Measurements from ENCODE around the gene SYNPO2.

DNA sequence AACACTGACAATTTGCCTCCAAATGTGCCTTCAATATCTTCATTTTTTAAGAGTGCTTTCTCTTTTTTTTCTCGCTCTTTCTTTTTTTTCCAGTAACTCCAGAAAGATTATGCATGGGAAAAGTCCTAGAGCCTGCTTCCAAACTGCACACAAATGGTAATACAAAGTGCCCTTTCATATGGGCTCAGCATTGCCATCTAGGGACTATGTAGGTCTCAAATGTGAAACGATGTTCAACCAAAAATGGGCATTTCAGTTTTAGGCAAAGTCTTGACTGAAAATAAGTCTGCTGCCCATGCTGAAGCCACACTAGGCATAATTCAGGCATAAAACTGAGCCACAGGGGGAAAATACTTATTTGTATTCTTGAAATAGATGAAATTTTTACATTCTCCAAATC lies 65.6 kb downstream of the SYNPO2 start:
- TF ChIP-seq YY1 (IDR thresholded peaks at IDR 0.05; ENCODE audit: low read depth) (no peak), CEBPB (IDR thresholded peaks at IDR 0.05) (no peak), TEAD4 (IDR thresholded peaks at IDR 0.05) (no peak), TAF1 (IDR thresholded peaks at IDR 0.05; ENCODE audit: low read depth) (no peak), EP300 (IDR thresholded peaks at IDR 0.05; ENCODE audit: borderline replicate concordance) (no peak), TCF12 (IDR thresholded peaks at IDR 0.05; ENCODE audit: low read depth) (no peak), CREB1 (IDR thresholded peaks at IDR 0.05; ENCODE audit: low read depth) (no peak), EGR1 (IDR thresholded peaks at IDR 0.05) (no peak), FOXM1 (IDR thresholded peaks at IDR 0.05; ENCODE audit: borderline replicate concordance, low read depth) (no peak), NFIC (IDR thresholded peaks at IDR 0.05) (no peak), RAD21 (IDR thresholded peaks at IDR 0.05; ENCODE audit: low read depth) (peak; percentile 38; the same call in 1 of the 2 replicates)
- TF ChIP-seq, protein P1, sequence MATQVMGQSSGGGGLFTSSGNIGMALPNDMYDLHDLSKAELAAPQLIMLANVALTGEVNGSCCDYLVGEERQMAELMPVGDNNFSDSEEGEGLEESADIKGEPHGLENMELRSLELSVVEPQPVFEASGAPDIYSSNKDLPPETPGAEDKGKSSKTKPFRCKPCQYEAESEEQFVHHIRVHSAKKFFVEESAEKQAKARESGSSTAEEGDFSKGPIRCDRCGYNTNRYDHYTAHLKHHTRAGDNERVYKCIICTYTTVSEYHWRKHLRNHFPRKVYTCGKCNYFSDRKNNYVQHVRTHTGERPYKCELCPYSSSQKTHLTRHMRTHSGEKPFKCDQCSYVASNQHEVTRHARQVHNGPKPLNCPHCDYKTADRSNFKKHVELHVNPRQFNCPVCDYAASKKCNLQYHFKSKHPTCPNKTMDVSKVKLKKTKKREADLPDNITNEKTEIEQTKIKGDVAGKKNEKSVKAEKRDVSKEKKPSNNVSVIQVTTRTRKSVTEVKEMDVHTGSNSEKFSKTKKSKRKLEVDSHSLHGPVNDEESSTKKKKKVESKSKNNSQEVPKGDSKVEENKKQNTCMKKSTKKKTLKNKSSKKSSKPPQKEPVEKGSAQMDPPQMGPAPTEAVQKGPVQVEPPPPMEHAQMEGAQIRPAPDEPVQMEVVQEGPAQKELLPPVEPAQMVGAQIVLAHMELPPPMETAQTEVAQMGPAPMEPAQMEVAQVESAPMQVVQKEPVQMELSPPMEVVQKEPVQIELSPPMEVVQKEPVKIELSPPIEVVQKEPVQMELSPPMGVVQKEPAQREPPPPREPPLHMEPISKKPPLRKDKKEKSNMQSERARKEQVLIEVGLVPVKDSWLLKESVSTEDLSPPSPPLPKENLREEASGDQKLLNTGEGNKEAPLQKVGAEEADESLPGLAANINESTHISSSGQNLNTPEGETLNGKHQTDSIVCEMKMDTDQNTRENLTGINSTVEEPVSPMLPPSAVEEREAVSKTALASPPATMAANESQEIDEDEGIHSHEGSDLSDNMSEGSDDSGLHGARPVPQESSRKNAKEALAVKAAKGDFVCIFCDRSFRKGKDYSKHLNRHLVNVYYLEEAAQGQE (IDR thresholded peaks at IDR 0.05; ENCODE audit: low read depth): no peak
- TF ChIP-seq, protein P2, sequence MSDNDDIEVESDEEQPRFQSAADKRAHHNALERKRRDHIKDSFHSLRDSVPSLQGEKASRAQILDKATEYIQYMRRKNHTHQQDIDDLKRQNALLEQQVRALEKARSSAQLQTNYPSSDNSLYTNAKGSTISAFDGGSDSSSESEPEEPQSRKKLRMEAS (IDR thresholded peaks at IDR 0.05): no peak
